Transverse colon (tissue), 4 donors: ENCODE measurements around the gene CARD6.

ENCODE experiments used
- EP300 ChIP-seq: sonication (generic); formaldehyde crosslinking; IDR thresholded peaks from one replicate; pipeline ENCODE4 v1.6.1; 2017; ENCODE audit warnings: antibody characterized with exemption, low read depth
- POLR2A ChIP-seq: fragments of 450-650 bp; IDR thresholded peaks from one replicate; pipeline ENCODE4 v1.6.1; 2016; ENCODE audit warnings: antibody characterized with exemption, mild to moderate bottlenecking, moderate library complexity
- POLR2AphosphoS5 ChIP-seq, 3 donors: sonication (generic); formaldehyde crosslinking; IDR thresholded peaks; one replicate each; pipeline ENCODE4 v1.6.1; 2016; ENCODE audit warnings: antibody characterized with exemption in 3 of 3
- TF ChIP-seq, protein P1 (sequence below), 5 experiments: fragments of 200-600 bp in 3 of 5; fragments of 450-650 bp in 2 of 5; sonication (generic) in 3 of 5; IDR thresholded peaks; 1 replicate in 2 of 5; 2 replicates in 3 of 5; pipeline ENCODE4 v1.5.1; 2016 to 2017; ENCODE audit warnings: antibody characterized with exemption in 5 of 5, inconsistent platforms in 3 of 5, mild to moderate bottlenecking in 2 of 5, moderate library complexity in 1 of 5

DNA sequence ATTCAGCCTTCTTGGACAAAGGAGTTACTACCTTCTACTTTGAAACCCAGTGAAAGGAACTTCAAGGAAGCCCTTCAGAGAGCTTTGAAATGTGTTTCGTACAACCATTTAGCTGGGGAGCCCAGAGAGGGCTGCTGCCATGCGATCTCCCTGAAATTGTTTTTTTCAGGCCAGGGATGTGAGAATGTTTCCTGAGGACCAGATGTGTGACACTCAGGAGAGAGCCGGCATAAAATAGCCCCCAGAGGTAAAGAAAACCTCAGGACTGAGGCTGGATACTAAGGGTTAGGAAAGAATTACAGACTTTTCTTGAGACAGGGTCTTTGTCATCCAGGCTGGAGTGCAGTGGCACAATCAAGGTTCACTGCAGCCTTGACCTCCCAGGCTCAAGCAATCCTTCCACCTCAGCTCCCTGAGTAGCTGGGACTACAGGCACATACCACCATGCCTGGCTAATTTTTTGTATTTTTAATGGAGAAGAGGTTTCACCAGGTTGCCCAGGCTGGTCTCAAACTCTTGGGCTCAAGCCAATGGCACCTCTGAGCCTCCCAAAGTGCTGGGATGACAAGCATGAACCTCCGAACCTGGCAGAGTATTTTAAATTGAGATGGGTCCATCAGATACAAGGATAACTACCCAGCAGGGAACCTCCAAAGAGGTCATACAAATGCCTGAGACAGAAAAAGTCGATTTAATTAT lies 14.5 kb upstream of the CARD6 start:
- TF ChIP-seq, protein P1, sequence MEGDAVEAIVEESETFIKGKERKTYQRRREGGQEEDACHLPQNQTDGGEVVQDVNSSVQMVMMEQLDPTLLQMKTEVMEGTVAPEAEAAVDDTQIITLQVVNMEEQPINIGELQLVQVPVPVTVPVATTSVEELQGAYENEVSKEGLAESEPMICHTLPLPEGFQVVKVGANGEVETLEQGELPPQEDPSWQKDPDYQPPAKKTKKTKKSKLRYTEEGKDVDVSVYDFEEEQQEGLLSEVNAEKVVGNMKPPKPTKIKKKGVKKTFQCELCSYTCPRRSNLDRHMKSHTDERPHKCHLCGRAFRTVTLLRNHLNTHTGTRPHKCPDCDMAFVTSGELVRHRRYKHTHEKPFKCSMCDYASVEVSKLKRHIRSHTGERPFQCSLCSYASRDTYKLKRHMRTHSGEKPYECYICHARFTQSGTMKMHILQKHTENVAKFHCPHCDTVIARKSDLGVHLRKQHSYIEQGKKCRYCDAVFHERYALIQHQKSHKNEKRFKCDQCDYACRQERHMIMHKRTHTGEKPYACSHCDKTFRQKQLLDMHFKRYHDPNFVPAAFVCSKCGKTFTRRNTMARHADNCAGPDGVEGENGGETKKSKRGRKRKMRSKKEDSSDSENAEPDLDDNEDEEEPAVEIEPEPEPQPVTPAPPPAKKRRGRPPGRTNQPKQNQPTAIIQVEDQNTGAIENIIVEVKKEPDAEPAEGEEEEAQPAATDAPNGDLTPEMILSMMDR (IDR thresholded peaks at IDR 0.05) = no peak
- TF ChIP-seq POLR2A (no peak), EP300 (no peak), POLR2AphosphoS5 (IDR thresholded peaks at IDR 0.05) (no peak)
